Body of pancreas (tissue), 4 donors: ENCODE measurements around the gene CSTPP1. TPM values are rescaled to one million over a fixed set of nuclear protein-coding genes. Genes with fewer than 3 reads are reported as not detected.

ENCODE experiments used
- ATAC-seq: fragments of 150-250 bp; one replicate; pipeline ENCODE4 v1.9.1; 2016
- DNase-seq, 4 donors: peaks; one replicate each; pipeline ENCODE4 v3.0.0-alpha.2; 2019
- H3K27ac ChIP-seq, 4 donors: fragments of 200-600 bp; sonication (generic); 1 replicate in 3 of 4; 2 replicates in 1 of 4; pipeline versions ENCODE4 v1.5.1 to v1.6.1; 2016 to 2019; ENCODE audit warnings: mild to moderate bottlenecking in 1 of 4, mixed read lengths in 1 of 4, moderate library complexity in 1 of 4
- H3K27me3 ChIP-seq, 2 donors: fragments of 200-600 bp; sonication (generic); one replicate each; pipeline ENCODE4 v1.6.0; 2016; ENCODE audit warnings: mild to moderate bottlenecking in 1 of 2
- H3K36me3 ChIP-seq, 2 donors: fragments of 200-600 bp; sonication (generic); replicated peaks in 1 of 2; 2 replicates each; pipeline ENCODE4 v1.5.1; 2016; ENCODE audit warnings: low read depth in 2 of 2; ENCODE audit not compliant: insufficient read depth in 1 of 2
- H3K4me1 ChIP-seq: fragments of 200-600 bp; sonication (generic); one replicate; pipeline ENCODE4 v1.6.0; 2016
- H3K4me3 ChIP-seq, 2 donors: fragments of 200-600 bp; sonication (generic); 1 replicate in 1 of 2; 2 replicates in 1 of 2; pipeline ENCODE4 v1.5.1; 2016 to 2019
- H3K9me3 ChIP-seq, 3 donors: fragments of 200-600 bp; sonication (generic); 1 replicate in 2 of 3; 2 replicates in 1 of 3; pipeline ENCODE4 v1.5.1; 2016
- CTCF ChIP-seq, 7 experiments: fragments of 450-650 bp in 4 of 7; fragments of 200-600 bp in 3 of 7; sonication (generic) in 3 of 7; IDR thresholded peaks; one replicate each; pipeline ENCODE4 v1.5.1; 2016 to 2019; ENCODE audit warnings: antibody characterized with exemption in 7 of 7
- POLR2A ChIP-seq, 3 donors: fragments of 450-650 bp; IDR thresholded peaks; one replicate each; pipeline ENCODE4 v1.6.1; 2016; ENCODE audit warnings: antibody characterized with exemption in 3 of 3, mild to moderate bottlenecking in 2 of 3
- WGBS, 2 donors: methylation state at CpG; one replicate each; pipeline ENCODE4 v1.1.5; 2017; 5-methylcytosine and 5-hydroxymethylcytosine counted together
- intact Hi-C: fragments of 100-400 bp; cut with DNase I; formaldehyde crosslinking; loops from one replicate; pipeline ENCODE4 v1.15.1; 2023
- total RNA-seq, 2 donors: library from RNA; depleted of rRNA; stranded (reverse); fragments of >200 nt; gene quantifications; one replicate each; pipeline ENCODE4 v1.1.0, GENCODE V29; 2016

CSTPP1 gene
- total RNA-seq, 2 donors from 2014 or later, result 11.2 to 13.2 TPM

DNA sequence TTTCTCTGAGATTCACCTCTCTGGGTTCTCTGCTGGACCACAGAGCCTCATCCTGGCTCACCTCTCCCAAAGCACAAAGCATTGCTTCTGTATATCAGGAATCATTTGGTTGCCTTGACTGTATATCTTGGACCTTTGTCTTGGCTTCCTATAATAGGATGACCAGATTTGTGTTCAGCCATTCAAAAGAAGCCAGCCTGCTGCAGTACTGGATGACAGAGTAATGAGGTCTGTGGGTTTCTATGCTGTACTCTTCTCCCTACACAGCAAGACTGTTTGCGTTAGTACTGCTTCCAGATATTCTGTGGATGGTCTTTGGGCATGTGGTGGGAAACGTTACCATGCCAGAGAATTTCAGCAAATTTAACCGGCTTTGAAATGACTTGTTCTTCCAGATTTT, 200.4 kb downstream of the CSTPP1 start:
- intact Hi-C loops, result no loop called here
- Histone ChIP-seq H3K27ac (no peak overlapping the region), H3K4me3 (no peak overlapping the region), H3K4me1 (peaks cover 21% of the 10 kb centered on the region), H3K27me3 (no peaks in the 10 kb centered on the region), H3K36me3 (no peaks in the 10 kb centered on the region), H3K9me3 (no peaks in the 10 kb centered on the region)
- TF ChIP-seq CTCF (IDR thresholded peaks at IDR 0.05) (no peak), POLR2A (IDR thresholded peaks at IDR 0.05) (no peak)
- ATAC-seq (no peak), DNase-seq (no peak)
- 84 to 88% methylated on average over 3 of the region's 3 CpGs for WGBS, 2 donors

DNA sequence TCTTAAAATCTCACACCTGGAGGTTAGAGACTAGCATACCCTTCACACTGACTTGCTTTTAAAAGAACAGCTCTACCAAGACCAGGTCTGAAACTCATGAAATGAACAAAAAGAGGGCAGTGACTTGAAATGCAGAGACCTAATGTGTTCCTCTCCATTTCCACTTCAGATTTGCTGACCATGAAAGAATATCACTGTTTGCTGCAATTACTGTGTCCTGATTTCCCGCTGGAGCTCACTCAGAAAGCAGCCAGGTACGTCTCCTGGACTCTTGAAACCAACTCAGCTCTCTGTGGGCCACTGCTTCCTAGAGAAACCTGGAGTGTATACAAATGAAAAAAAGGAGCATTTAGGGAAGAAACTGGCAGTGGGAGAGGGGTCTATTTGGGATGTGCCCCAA, 200.9 kb downstream of the CSTPP1 start:
- 95 to 100% methylated on average over 2 of the region's 2 CpGs for WGBS, 2 donors
- Histone ChIP-seq H3K4me1 (peaks cover 15% of the 10 kb centered on the region), H3K4me3 (no peak overlapping the region), H3K9me3 (no peaks in the 10 kb centered on the region), H3K27ac (no peak overlapping the region), H3K36me3 (no peaks in the 10 kb centered on the region), H3K27me3 (no peaks in the 10 kb centered on the region)
- DNase-seq (no peak), ATAC-seq (no peak)
- intact Hi-C loops, result no loop called here
- TF ChIP-seq POLR2A (IDR thresholded peaks at IDR 0.05) (no peak), CTCF (IDR thresholded peaks at IDR 0.05) (no peak)

DNA sequence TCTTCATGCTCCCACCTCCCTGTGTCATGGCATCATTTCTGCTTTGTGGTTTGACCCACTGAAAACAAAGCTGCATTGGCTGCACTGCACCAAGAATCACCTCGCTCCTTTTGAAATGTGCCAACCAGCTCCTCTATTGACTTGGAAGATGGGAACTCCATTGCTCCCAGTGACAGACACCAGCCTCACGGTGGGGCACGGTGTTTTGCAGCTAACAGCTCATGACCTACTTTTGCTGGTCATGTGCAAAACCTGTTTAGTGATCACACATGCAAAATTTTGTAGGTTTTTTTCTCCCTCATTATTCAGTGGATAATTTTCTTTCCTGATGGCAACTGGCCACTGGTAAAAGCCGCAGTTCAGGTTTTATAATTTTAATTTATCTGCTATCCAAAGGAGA, 203.3 kb downstream of the CSTPP1 start:
- no peak for TF ChIP-seq POLR2A (IDR thresholded peaks at IDR 0.05)
- TF ChIP-seq CTCF (IDR thresholded peaks at IDR 0.05), result no peak
- DNase-seq, result peak in 1 of 4 donors; percentile 29

DNA sequence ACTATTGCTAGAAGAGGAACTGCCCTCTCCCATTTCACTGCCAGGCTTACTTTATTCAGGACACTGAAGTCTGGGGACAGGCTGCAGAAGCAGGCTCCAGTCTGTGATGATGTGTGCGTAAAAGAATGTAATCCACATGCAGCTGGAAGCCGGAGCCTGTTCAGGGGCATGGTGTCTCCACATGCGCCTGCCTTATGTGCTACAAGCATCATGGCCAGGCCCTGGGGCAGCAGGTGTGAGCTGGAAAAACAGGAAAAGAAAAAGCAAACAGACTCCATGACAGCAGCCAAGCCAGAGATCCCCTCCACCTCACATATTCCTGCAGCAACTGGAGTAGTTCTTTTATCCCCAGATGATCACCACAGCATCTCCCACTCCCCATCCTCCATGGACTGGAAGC, 206.8 kb downstream of the CSTPP1 start:
- 59 to 64% methylated on average over 3 of the region's 3 CpGs for WGBS, 2 donors
- intact Hi-C loops, result no loop called here

More for the DNA sequence above, 203.3 kb downstream of the CSTPP1 start:
- intact Hi-C loops, result no loop called here
- no peak overlapping the region for H3K27ac ChIP-seq
- no peaks in the 10 kb centered on the region for H3K27me3 ChIP-seq
- H3K9me3 ChIP-seq, result no peaks in the 10 kb centered on the region
- WGBS, 2 donors, result 38 to 43% methylated on average over 4 of the region's 4 CpGs
- no peaks in the 10 kb centered on the region for H3K36me3 ChIP-seq
- no peak overlapping the region for H3K4me3 ChIP-seq
- peaks cover 7% of the 10 kb centered on the region for H3K4me1 ChIP-seq
- no peak for ATAC-seq

More for the DNA sequence above, 206.8 kb downstream of the CSTPP1 start:
- TF ChIP-seq POLR2A (IDR thresholded peaks at IDR 0.05), result no peak
- no peak for TF ChIP-seq CTCF (IDR thresholded peaks at IDR 0.05)
- DNase-seq (peak in 3 of 4 donors; percentile 47 to 72 (median 47)), ATAC-seq (peak; percentile 73)
- Histone ChIP-seq H3K4me1 (peaks cover 13% of the 10 kb centered on the region), H3K9me3 (no peaks in the 10 kb centered on the region), H3K27me3 (no peaks in the 10 kb centered on the region), H3K4me3 (no peak overlapping the region), H3K27ac (peak overlapping the region in 1 of 4 donors; percentile 12), H3K36me3 (no peaks in the 10 kb centered on the region)
